HepG2 (cell line): Measurements from ENCODE around the gene SOX12. TPM values are rescaled to one million over a fixed set of nuclear protein-coding genes. Genes with fewer than 3 reads are reported as not detected.

Experiments used
- DNMT1 ChIP-seq: sonication (generic); formaldehyde crosslinking; IDR thresholded peaks from 2 replicates; pipeline ENCODE4 v1.5.1; 2020; ENCODE audit warnings: mild to moderate bottlenecking, missing genetic modification reagents
- JUNB ChIP-seq: sonication (generic); formaldehyde crosslinking; IDR thresholded peaks from 2 replicates; pipeline ENCODE4 v1.8.0; 2022; ENCODE audit warnings: missing genetic modification reagents, mild to moderate bottlenecking, borderline replicate concordance
- MAF1 ChIP-seq: sonication (generic); formaldehyde crosslinking; IDR thresholded peaks from 2 replicates; pipeline ENCODE4 v1.5.0; 2020; ENCODE audit warnings: missing genetic modification reagents, borderline replicate concordance
- MEIS2 ChIP-seq: sonication (generic); formaldehyde crosslinking; IDR thresholded peaks from 2 replicates; pipeline ENCODE4 v1.9.0; 2021; ENCODE audit warnings: mild to moderate bottlenecking, missing genetic modification reagents
- MTF2 ChIP-seq: sonication (generic); formaldehyde crosslinking; IDR thresholded peaks from 2 replicates; pipeline ENCODE4 v1.5.0; 2020; ENCODE audit warnings: missing genetic modification reagents, borderline replicate concordance
- MXI1 ChIP-seq: IDR thresholded peaks from 3 replicates; pipeline ENCODE4 v1.6.1; 2012; ENCODE audit warnings: low read depth, low read length, inconsistent platforms, borderline replicate concordance
- NR2C2 ChIP-seq: sonication (generic); formaldehyde crosslinking; IDR thresholded peaks from 2 replicates; pipeline ENCODE4 v1.4.0; 2020; ENCODE audit warnings: missing genetic modification reagents, mild to moderate bottlenecking, moderate library complexity, borderline replicate concordance
- PAX8 ChIP-seq: sonication (generic); formaldehyde crosslinking; IDR thresholded peaks from 2 replicates; pipeline ENCODE4 v1.8.0; 2022; ENCODE audit warnings: mild to moderate bottlenecking, missing genetic modification reagents, borderline replicate concordance
- RBM39 ChIP-seq: fragments of 200-400 bp; formaldehyde crosslinking; IDR thresholded peaks from one replicate; pipeline ENCODE4 v1.6.1; 2018; ENCODE audit warnings: antibody characterized with exemption, mild to moderate bottlenecking, low read depth, low read length; ENCODE audit not compliant: poor library complexity, severe bottlenecking
- SRY ChIP-seq: sonication (generic); formaldehyde crosslinking; IDR thresholded peaks from 2 replicates; pipeline ENCODE4 v1.8.0; 2022; ENCODE audit warnings: mild to moderate bottlenecking, missing genetic modification reagents
- THAP11 ChIP-seq: IDR thresholded peaks from 2 replicates; pipeline ENCODE4 v1.6.1; 2016; ENCODE audit warnings: missing biosample characterization, missing genetic modification reagents
- ZC3H13 ChIP-seq: sonication (generic); formaldehyde crosslinking; IDR thresholded peaks from 2 replicates; pipeline ENCODE4 v1.8.1; 2023; ENCODE audit warnings: mild to moderate bottlenecking, missing genetic modification reagents, moderate library complexity
- ZEB1 ChIP-seq: IDR thresholded peaks from 2 replicates; pipeline ENCODE4 v1.6.1; 2012; ENCODE audit warnings: mild to moderate bottlenecking, low read depth, inconsistent platforms; ENCODE audit not compliant: insufficient replicate concordance
- ZNF34 ChIP-seq: sonication (generic); formaldehyde crosslinking; IDR thresholded peaks from 2 replicates; pipeline ENCODE4 v1.4.0; 2020; ENCODE audit warnings: mild to moderate bottlenecking, missing genetic modification reagents, borderline replicate concordance
- ZNF362 ChIP-seq: sonication (generic); formaldehyde crosslinking; IDR thresholded peaks from 2 replicates; pipeline ENCODE4 v1.4.0; 2020; ENCODE audit warnings: missing genetic modification reagents, mild to moderate bottlenecking, borderline replicate concordance
- ZNF382 ChIP-seq: sonication (generic); formaldehyde crosslinking; IDR thresholded peaks from 2 replicates; pipeline ENCODE4 v1.5.0; 2020; ENCODE audit warnings: missing genetic modification reagents, mild to moderate bottlenecking, borderline replicate concordance
- ZNF513 ChIP-seq: sonication (generic); formaldehyde crosslinking; conservative IDR thresholded peaks from 2 replicates; pipeline ENCODE4 v1.5.0; 2020; ENCODE audit warnings: missing genetic modification reagents
- ZNF605 ChIP-seq: sonication (generic); formaldehyde crosslinking; IDR thresholded peaks from 2 replicates; pipeline ENCODE4 v1.8.0; 2022; ENCODE audit warnings: mild to moderate bottlenecking, missing genetic modification reagents
- polyA plus RNA-seq, 8 experiments: library from polyadenylated mRNA; depleted of rRNA in 3 of 8; stranded (reverse) in 7 of 8; unstranded in 1 of 8; fragments of >200 nt; fragmentation: Illumina TruSeq in 4 of 8; extraction: Trizol in 4 of 8; gene quantifications; 2 replicates each; pipeline versions ENCODE4 v1.2.1 to v1.2.3, GENCODE V29; 2011 to 2016; ENCODE audit warnings: low read depth in 4 of 8, missing spikeins in 1 of 8, mixed read lengths in 1 of 8; ENCODE audit not compliant: insufficient read depth in 1 of 8
- total RNA-seq, 5 experiments: library from RNA; depleted of rRNA; stranded (reverse); fragments of >200 nt; fragmentation: Illumina TruSeq; extraction: Trizol; gene quantifications; 2 replicates each; pipeline ENCODE4 v1.2.3, GENCODE V29; 2016; ENCODE audit warnings: low read depth in 1 of 5
- TF ChIP-seq, protein P1 (sequence below): sonication (generic); formaldehyde crosslinking; IDR thresholded peaks from 2 replicates; pipeline ENCODE4 v1.4.0; 2020; ENCODE audit warnings: missing genetic modification reagents
- TF ChIP-seq, protein P2 (sequence below): sonication (generic); formaldehyde crosslinking; conservative IDR thresholded peaks from 2 replicates; pipeline ENCODE4 v1.4.0; 2020; ENCODE audit warnings: missing genetic modification reagents
- TF ChIP-seq, protein P3 (sequence below): sonication (generic); formaldehyde crosslinking; IDR thresholded peaks from 2 replicates; pipeline ENCODE4 v1.4.0; 2020; ENCODE audit warnings: low read depth, mild to moderate bottlenecking, missing genetic modification reagents
- TF ChIP-seq, protein P4 (sequence below): sonication (generic); formaldehyde crosslinking; IDR thresholded peaks from 2 replicates; pipeline ENCODE4 v1.4.0; 2020; ENCODE audit warnings: missing genetic modification reagents

The SOX12 gene
- total and polyA plus RNA-seq, 2 of the 13 experiments (the other 11 are each of a cell fraction or from before 2014, with no cell fraction given), result 10.0 to 18.7 TPM

- TF ChIP-seq ZEB1 (peak; percentile 28), MEIS2 (no peak; the same call in 1 of the 2 replicates), JUNB (CRISPR knock-in tag) (no peak), ZNF34 (0 out of 2 replicates have a peak, but pooled peaks have one; percentile 47), MTF2 (CRISPR knock-in tag) (no peak), PAX8 (0 out of 2 replicates have a peak, but pooled peaks have one; percentile 51), SRY (no peak), MAF1 (CRISPR knock-in tag) (no peak), ZNF513 (no peak), ZC3H13 (peak; percentile 35; the same call in 1 of the 2 replicates), THAP11 (CRISPR knock-in tag) (peak; percentile 48; the same call in 1 of the 2 replicates), NR2C2 (CRISPR knock-in tag) (peak; percentile 46), DNMT1 (CRISPR knock-in tag) (no peak), ZNF382 (CRISPR knock-in tag) (no peak), ZNF362 (CRISPR knock-in tag) (peak; percentile 63; the same call in 1 of the 2 replicates), MXI1 (peak; percentile 25; the same call in 1 of the 3 replicates), RBM39 (no peak), ZNF605 (CRISPR knock-in tag) (peak; percentile 8)
- TF ChIP-seq, protein P1, sequence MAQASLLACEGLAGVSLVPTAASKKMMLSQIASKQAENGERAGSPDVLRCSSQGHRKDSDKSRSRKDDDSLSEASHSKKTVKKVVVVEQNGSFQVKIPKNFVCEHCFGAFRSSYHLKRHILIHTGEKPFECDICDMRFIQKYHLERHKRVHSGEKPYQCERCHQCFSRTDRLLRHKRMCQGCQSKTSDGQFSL (CRISPR knock-in tag), result no peak
- TF ChIP-seq, protein P2, sequence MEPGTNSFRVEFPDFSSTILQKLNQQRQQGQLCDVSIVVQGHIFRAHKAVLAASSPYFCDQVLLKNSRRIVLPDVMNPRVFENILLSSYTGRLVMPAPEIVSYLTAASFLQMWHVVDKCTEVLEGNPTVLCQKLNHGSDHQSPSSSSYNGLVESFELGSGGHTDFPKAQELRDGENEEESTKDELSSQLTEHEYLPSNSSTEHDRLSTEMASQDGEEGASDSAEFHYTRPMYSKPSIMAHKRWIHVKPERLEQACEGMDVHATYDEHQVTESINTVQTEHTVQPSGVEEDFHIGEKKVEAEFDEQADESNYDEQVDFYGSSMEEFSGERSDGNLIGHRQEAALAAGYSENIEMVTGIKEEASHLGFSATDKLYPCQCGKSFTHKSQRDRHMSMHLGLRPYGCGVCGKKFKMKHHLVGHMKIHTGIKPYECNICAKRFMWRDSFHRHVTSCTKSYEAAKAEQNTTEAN (CRISPR knock-in tag), result no peak
- TF ChIP-seq, protein P3, sequence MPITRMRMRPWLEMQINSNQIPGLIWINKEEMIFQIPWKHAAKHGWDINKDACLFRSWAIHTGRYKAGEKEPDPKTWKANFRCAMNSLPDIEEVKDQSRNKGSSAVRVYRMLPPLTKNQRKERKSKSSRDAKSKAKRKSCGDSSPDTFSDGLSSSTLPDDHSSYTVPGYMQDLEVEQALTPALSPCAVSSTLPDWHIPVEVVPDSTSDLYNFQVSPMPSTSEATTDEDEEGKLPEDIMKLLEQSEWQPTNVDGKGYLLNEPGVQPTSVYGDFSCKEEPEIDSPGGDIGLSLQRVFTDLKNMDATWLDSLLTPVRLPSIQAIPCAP (CRISPR knock-in tag), result no peak
- TF ChIP-seq, protein P4, sequence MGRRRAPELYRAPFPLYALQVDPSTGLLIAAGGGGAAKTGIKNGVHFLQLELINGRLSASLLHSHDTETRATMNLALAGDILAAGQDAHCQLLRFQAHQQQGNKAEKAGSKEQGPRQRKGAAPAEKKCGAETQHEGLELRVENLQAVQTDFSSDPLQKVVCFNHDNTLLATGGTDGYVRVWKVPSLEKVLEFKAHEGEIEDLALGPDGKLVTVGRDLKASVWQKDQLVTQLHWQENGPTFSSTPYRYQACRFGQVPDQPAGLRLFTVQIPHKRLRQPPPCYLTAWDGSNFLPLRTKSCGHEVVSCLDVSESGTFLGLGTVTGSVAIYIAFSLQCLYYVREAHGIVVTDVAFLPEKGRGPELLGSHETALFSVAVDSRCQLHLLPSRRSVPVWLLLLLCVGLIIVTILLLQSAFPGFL (CRISPR knock-in tag), result no peak
These were observed 5.1 kb downstream of the SOX12 start (continued) for GRCh38 chr20:330233-331149.
